Effector memory CD8-positive, alpha-beta T cell (primary cell): ENCODE results near the gene PLVAP.

Experiments
- ATAC-seq: fragments of 150-1000 bp; cut with Tn5 transposase; replicated peaks from 2 replicates; pipeline ENCODE4 v1.10.0; 2021; ENCODE audit warnings: mild to moderate bottlenecking, moderate library complexity
- DNase-seq, 3 experiments: peaks; one replicate each; pipeline ENCODE4 v3.0.0; 2021
- H3K27ac Mint-ChIP-seq, 2 donors: one replicate each; pipeline ENCODE4 v1.8.0; 2022; ENCODE audit warnings: mild to moderate bottlenecking in 2 of 2, mixed read lengths in 2 of 2, moderate library complexity in 2 of 2
- H3K27me3 Mint-ChIP-seq, 2 donors: one replicate each; pipeline ENCODE4 v1.8.0; 2022; ENCODE audit warnings: mixed read lengths in 2 of 2
- H3K36me3 Mint-ChIP-seq: one replicate; pipeline ENCODE4 v1.8.0; 2022; ENCODE audit warnings: mild to moderate bottlenecking, moderate library complexity, mixed read lengths; ENCODE audit not compliant: insufficient read depth
- H3K4me1 Mint-ChIP-seq, 2 donors: one replicate each; pipeline ENCODE4 v1.8.0; 2022; ENCODE audit warnings: low read depth in 2 of 2, mixed read lengths in 2 of 2
- H3K4me3 Mint-ChIP-seq, 2 donors: one replicate each; pipeline ENCODE4 v1.8.0; 2022; ENCODE audit warnings: mild to moderate bottlenecking in 2 of 2, mixed read lengths in 2 of 2, moderate library complexity in 2 of 2
- H3K9me3 Mint-ChIP-seq, 2 donors: one replicate each; pipeline ENCODE4 v1.8.0; 2022; ENCODE audit warnings: mixed read lengths in 2 of 2

Gene PLVAP

DNA sequence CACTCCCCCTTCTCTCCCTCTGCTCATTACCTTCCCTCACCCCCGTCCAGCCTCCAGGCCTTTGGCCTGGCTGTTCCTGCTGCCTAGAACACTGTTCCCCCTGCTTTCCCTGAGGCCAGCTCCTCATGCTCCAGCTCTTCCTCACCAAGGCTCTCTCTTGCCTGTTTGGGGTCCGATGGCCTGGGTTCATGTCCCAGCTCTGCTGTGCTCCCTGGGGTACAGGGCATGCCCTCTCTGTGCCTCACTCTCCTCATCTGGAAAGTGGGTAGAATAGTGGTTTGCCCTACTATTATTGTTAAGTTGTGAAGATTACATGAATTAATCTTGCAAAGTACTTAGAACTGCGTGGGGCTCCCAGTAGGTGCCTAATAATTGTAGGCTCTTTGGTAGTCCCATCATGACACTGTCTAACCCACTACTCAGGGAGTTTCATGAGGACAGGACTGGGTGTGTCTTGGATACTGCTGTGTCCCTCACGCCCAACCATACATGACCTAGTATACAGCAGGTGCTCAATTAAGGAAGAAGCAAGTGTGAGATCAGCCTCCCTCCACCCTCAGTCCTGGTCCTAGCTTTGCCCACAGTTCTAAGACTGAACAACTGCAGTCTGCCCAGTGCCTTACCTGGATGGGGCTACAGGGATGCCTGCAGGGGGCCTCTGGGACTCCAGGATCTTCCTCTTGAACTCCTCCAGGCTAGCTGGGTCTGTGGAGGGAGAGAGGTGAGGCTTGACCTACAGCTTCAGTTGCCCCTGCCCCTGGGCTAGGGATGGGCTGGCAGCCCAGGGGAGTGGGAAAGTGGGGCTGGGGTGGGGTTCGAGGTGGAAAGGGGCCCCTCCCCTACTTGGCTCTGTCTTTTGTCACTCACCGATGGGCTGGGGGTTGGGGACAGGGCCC is 17.0 kb downstream of the PLVAP start:
- ATAC-seq, result no peak
- peaks cover 5 to 21% of the 10 kb centered on the region in 2 donors for H3K27me3 Mint-ChIP-seq
- no peaks in the 10 kb centered on the region for H3K9me3 Mint-ChIP-seq
- no peak overlapping the region for H3K4me3 Mint-ChIP-seq
- no peak for DNase-seq
- no peaks in the 10 kb centered on the region for H3K4me1 Mint-ChIP-seq
- H3K27ac Mint-ChIP-seq, result no peak overlapping the region
- no peaks in the 10 kb centered on the region for H3K36me3 Mint-ChIP-seq

- no peak overlapping the region for H3K27ac Mint-ChIP-seq
- DNase-seq (no peak), ATAC-seq (no peak)
- no peaks in the 10 kb centered on the region for H3K4me1 Mint-ChIP-seq
- H3K27me3 Mint-ChIP-seq, result peaks cover 7 to 18% of the 10 kb centered on the region in 2 donors
- H3K4me3 Mint-ChIP-seq, result no peak overlapping the region
- H3K36me3 Mint-ChIP-seq, result no peaks in the 10 kb centered on the region
- H3K9me3 Mint-ChIP-seq, result no peaks in the 10 kb centered on the region
Observed at GRCh38 chr19:17358395-17358794, 18.7 kb downstream of the PLVAP start.

DNA sequence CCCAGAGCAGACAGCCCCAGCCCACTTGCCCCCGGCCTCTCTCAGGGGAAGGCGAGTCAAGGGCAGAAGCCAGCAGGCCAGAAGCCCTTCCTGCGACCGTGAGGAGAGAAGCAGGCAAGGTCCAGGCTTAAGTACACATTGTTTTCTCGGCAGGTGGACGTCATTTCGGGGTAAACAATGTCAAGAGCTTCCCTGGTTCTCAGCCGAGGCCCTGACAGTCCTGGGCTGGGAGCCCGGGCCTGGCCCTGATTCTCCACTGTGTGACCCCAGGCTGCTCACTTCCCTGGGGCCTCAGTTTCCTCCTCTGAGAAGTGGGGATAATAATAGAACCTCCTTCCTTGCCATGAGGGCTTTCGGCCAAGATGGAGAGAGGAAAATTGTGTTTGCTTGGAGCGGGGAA is 19.4 kb downstream of the PLVAP start:
- no peak for DNase-seq
- Mint-ChIP-seq H3K4me3 (no peak overlapping the region), H3K4me1 (no peaks in the 10 kb centered on the region), H3K27me3 (peaks cover 13 to 23% of the 10 kb centered on the region in 2 donors), H3K36me3 (no peaks in the 10 kb centered on the region), H3K9me3 (no peaks in the 10 kb centered on the region), H3K27ac (no peak overlapping the region)
- ATAC-seq, result no peak

GRCh38 chr19:17357078-17357666 is 20.0 kb downstream of the PLVAP start:
- Mint-ChIP-seq H3K27ac (no peak overlapping the region), H3K36me3 (no peaks in the 10 kb centered on the region), H3K4me1 (no peaks in the 10 kb centered on the region), H3K9me3 (no peaks in the 10 kb centered on the region), H3K27me3 (peaks cover 19% of the 10 kb centered on the region in 2 donors), H3K4me3 (no peak overlapping the region)
- no peak for ATAC-seq
- no peak for DNase-seq

GRCh38 chr19:17353386-17353785 is 23.8 kb downstream of the PLVAP start:
- peaks cover 26 to 48% of the 10 kb centered on the region in 2 donors for H3K27me3 Mint-ChIP-seq

DNA sequence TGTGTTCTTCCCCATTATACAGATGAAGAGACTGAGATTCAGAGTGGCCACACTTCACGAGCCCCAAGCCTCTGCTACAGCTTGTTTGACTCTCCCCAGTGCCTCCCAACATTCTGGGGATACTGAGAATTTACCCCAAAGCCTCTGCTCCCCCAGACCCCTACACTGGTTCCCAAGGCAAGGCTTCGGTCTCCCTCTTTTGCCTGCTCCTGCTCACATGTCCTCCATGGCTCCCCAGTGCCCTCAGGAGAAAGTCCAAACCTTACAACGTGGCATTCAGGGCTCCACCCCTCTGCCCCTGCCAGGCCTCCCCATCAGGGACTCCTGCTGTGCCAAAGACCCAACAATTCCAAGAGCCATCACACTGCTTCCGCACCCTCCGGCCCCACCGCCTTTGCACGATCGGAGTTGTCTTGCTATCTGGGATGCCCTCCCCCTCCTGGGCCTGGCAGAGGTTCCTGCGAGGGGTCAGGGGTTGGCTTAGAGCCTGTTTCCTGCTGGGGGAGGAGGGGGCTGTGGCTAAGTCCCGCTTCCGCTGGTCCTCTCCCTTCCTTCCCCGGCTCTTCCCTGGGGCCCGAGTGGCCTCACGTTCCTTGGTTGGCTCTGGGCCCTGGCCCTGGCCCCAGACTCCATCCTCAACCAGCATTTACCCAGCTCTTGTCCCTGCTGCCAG is 24.4 kb downstream of the PLVAP start:
- ATAC-seq (no peak), DNase-seq (no peak)
- H3K27ac Mint-ChIP-seq, result no peak overlapping the region
- no peak overlapping the region for H3K4me3 Mint-ChIP-seq
- H3K36me3 Mint-ChIP-seq, result no peaks in the 10 kb centered on the region
- peaks cover 0 to 3% of the 10 kb centered on the region in 2 donors for H3K4me1 Mint-ChIP-seq
- H3K27me3 Mint-ChIP-seq, result peaks cover 33 to 55% of the 10 kb centered on the region in 2 donors
- no peaks in the 10 kb centered on the region for H3K9me3 Mint-ChIP-seq

More at GRCh38 chr19:17353386-17353785, 23.8 kb downstream of the PLVAP start:
- no peak overlapping the region for H3K4me3 Mint-ChIP-seq
- peaks cover 0 to 3% of the 10 kb centered on the region in 2 donors for H3K4me1 Mint-ChIP-seq
- H3K36me3 Mint-ChIP-seq, result no peaks in the 10 kb centered on the region
- no peaks in the 10 kb centered on the region for H3K9me3 Mint-ChIP-seq
- ATAC-seq (no peak), DNase-seq (no peak)
- H3K27ac Mint-ChIP-seq, result no peak overlapping the region

DNA sequence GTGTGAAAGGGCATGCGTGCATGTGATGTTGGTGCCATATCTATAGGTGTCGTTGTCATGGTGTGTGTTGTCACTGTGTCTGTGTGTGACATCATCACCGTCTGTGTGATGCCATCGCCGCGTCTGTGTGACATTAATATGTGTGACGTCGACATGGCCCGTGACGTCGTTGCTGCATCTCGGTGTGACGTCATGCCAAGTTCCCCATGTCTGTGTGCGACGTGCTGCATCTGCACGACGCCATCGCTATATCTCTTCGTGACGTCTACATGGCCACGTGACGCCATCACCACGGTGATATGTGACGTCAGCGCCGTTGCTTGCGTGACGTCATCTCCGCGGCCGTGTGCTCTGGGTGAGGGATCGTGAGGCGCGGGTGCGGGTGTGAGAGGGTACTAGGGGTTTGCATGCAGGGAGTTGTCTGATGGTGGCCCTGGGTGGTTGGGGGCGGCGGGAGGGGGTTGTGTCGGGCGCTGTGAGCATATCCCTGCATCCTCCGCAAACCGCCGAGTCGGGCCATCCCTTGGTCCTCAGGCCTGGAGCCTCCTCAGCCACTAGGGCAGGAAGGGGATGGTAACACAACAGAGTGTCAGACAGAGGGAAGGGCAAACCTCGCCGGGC is 25.2 kb downstream of the PLVAP start:
- Mint-ChIP-seq H3K9me3 (no peaks in the 10 kb centered on the region), H3K36me3 (no peaks in the 10 kb centered on the region), H3K4me1 (peaks cover 0 to 3% of the 10 kb centered on the region in 2 donors), H3K27me3 (peaks cover 40 to 62% of the 10 kb centered on the region in 2 donors), H3K27ac (no peak overlapping the region), H3K4me3 (no peak overlapping the region)
- ATAC-seq (no peak), DNase-seq (no peak)

DNA sequence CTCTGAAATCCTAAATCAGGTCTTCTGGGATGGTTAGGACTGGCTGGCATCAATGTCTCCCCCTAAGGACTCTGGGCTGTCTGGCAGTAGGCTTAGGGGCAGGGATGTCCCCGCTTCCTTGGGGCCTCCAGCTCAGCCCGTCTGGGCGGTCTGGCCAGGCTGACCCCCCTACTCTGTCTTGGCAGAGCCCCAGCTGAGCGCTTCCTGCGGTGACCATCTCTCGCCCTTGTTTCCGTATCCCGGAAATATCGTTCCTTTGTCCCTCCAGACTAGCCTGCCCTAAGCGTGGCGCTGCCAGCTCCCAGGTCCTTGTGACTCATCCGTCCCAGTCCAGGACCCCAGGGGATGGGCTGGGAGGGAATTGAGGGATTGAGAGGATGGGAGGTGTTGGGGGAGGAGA is 28.4 kb downstream of the PLVAP start:
- peaks cover 36 to 59% of the 10 kb centered on the region in 2 donors for H3K27me3 Mint-ChIP-seq
- no peak overlapping the region for H3K4me3 Mint-ChIP-seq
- no peaks in the 10 kb centered on the region for H3K36me3 Mint-ChIP-seq
- peaks cover 5 to 9% of the 10 kb centered on the region in 2 donors for H3K4me1 Mint-ChIP-seq
- DNase-seq (no peak), ATAC-seq (no peak)
- H3K27ac Mint-ChIP-seq, result no peak overlapping the region
- H3K9me3 Mint-ChIP-seq, result no peaks in the 10 kb centered on the region

GRCh38 chr19:17347877-17348276 is 29.3 kb downstream of the PLVAP start:
- Mint-ChIP-seq H3K4me1 (peaks cover 5 to 9% of the 10 kb centered on the region in 2 donors), H3K27me3 (peaks cover 28 to 50% of the 10 kb centered on the region in 2 donors), H3K9me3 (no peaks in the 10 kb centered on the region), H3K27ac (no peak overlapping the region), H3K4me3 (no peak overlapping the region), H3K36me3 (peaks cover 5% of the 10 kb centered on the region)
- DNase-seq, result no peak
- no peak for ATAC-seq

DNA sequence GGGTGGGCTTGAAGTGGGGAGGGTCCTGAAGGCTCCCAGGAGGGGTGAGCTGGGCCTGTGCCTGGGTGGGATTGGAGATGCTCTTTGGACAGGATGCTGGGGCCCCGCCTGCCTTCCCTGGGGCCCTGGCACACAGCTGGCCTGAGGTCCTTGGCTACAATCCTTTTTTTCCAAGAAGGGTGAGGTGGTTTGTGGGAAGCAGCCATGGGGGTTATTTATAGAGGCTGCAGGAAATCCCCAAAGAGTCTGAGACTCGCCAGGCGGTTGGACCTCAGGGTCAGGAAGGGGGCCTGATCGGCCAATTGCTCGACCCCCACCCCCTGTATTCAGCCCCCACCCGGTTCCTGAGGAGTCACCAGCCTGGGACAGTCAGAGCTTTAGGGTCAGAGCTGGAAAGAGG is 29.8 kb downstream of the PLVAP start:
- ATAC-seq (no peak), DNase-seq (no peak)
- Mint-ChIP-seq H3K9me3 (no peaks in the 10 kb centered on the region), H3K4me3 (no peak overlapping the region), H3K4me1 (peaks cover 5 to 9% of the 10 kb centered on the region in 2 donors), H3K27me3 (peaks cover 28 to 45% of the 10 kb centered on the region in 2 donors), H3K27ac (no peak overlapping the region), H3K36me3 (peaks cover 6% of the 10 kb centered on the region)

DNA sequence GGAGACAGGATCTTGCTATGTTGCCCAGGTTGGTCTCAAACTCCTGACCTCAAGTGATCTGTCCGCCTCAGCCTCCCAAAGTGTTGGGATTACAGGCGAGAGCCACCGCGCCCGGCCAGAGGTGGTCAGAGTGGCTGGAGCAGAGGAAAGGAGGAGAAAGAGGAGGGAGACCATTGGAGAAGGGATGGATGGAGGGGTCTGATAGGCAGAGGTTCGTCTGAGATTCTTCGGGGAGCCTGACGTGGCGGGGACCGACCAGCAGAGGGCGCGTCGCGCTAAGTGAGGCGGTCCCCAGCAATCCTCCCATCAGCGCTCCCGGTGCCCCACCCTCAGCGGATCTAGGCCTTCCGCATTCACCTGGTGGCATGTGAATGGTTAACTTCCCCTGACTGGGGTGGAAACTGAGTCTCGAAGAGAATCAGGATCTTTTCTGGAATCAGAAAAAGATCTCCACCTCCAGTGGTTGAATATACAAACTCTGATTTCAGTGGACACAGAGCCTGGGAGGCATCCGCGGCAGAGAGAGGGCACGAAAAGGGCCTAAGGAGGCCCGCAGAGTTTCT is 31.0 kb downstream of the PLVAP start:
- Mint-ChIP-seq H3K9me3 (no peaks in the 10 kb centered on the region), H3K4me1 (peaks cover 5 to 6% of the 10 kb centered on the region in 2 donors), H3K27ac (no peak overlapping the region), H3K4me3 (no peak overlapping the region), H3K36me3 (peaks cover 8% of the 10 kb centered on the region), H3K27me3 (peaks cover 26 to 33% of the 10 kb centered on the region in 2 donors)
- ATAC-seq, result peak; percentile 96
- peak; percentile 73 to 76 (median 74) for DNase-seq

GRCh38 chr19:17341845-17342244 is 35.3 kb downstream of the PLVAP start:
- H3K4me3 Mint-ChIP-seq, result no peak overlapping the region
- H3K4me1 Mint-ChIP-seq, result peaks cover 13 to 20% of the 10 kb centered on the region in 2 donors
- no peak overlapping the region for H3K27ac Mint-ChIP-seq

DNA sequence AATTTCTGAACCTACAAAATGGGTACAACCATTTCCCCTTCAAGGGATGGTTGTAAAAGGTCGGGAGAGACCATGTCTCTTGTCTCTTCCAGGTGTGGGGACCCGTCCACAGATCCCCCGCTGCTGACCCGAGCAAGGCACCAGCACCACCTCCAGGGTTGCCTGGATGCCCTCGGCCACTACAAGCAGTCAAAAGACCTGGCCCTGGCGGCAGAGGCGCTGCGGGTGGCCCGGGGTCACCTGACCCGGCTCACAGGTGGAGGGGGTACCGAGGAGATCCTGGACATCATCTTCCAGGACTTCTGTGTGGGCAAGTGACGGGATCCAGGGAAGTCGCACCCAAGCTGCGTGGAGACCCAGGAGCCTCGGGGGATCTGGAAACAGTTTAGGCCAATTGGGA is 35.8 kb downstream of the PLVAP start:
- Mint-ChIP-seq H3K27me3 (no peaks in the 10 kb centered on the region), H3K27ac (no peak overlapping the region), H3K4me3 (no peak overlapping the region), H3K4me1 (peaks cover 17 to 25% of the 10 kb centered on the region in 2 donors), H3K36me3 (peaks cover 11% of the 10 kb centered on the region), H3K9me3 (no peaks in the 10 kb centered on the region)
- no peak for ATAC-seq
- no peak for DNase-seq

More at GRCh38 chr19:17341845-17342244, 35.3 kb downstream of the PLVAP start:
- H3K36me3 Mint-ChIP-seq, result peaks cover 11% of the 10 kb centered on the region
- H3K27me3 Mint-ChIP-seq, result no peaks in the 10 kb centered on the region
- H3K9me3 Mint-ChIP-seq, result no peaks in the 10 kb centered on the region
- no peak for ATAC-seq
- no peak for DNase-seq
